CD4-positive, CD25-positive, alpha-beta regulatory T cell (primary cell): ENCODE measurements around the gene IGFL3. TPM values are rescaled to one million over a fixed set of nuclear protein-coding genes. Genes with fewer than 3 reads are reported as not detected.
A peak's percentile ranks its signal among the peaks of the same experiment; 100 is the strongest.
"Not testable (repeated sequence)": the region's sequence is repeated elsewhere in the genome, so short reads cannot be mapped to it uniquely, and the experiment has no call there.

Experiments
- ATAC-seq, 2 donors: fragments of 150-1000 bp; cut with Tn5 transposase; one replicate each; pipeline ENCODE4 v1.10.0; 2021; ENCODE audit warnings: low read depth in 2 of 2, moderate number of reproducible peaks in 2 of 2, moderate library complexity in 1 of 2
- DNase-seq, 3 donors: peaks; one replicate each; pipeline versions ENCODE4 v3.0.0 to v3.0.0-alpha.2; 2012 to 2022; ENCODE audit warnings: mixed read lengths in 1 of 3
- H3K27ac ChIP-seq: one replicate; pipeline ENCODE4 v1.7.0; 2013; ENCODE audit warnings: mild to moderate bottlenecking, low read length; ENCODE audit not compliant: insufficient read depth, poor library complexity, severe bottlenecking
- H3K27me3 ChIP-seq: one replicate; pipeline ENCODE4 v1.7.0; 2013; ENCODE audit warnings: low read length; ENCODE audit not compliant: control insufficient read depth, insufficient read depth
- H3K36me3 ChIP-seq: one replicate; pipeline ENCODE4 v1.7.0; 2013; ENCODE audit warnings: mild to moderate bottlenecking, low read length, moderate library complexity; ENCODE audit not compliant: control insufficient read depth, insufficient read depth
- H3K4me1 ChIP-seq: 2 replicates; pipeline ENCODE4 v1.7.0; 2013; ENCODE audit warnings: mild to moderate bottlenecking, low read length; ENCODE audit not compliant: insufficient read depth, control insufficient read depth, poor library complexity, severe bottlenecking
- H3K4me3 ChIP-seq: one replicate; pipeline ENCODE4 v1.7.0; 2013; ENCODE audit warnings: low read depth, mild to moderate bottlenecking, low read length, moderate library complexity
- H3K9me3 ChIP-seq, 2 experiments: 1 replicate in 1 of 2; 2 replicates in 1 of 2; pipeline ENCODE4 v1.7.0; 2013; ENCODE audit warnings: low read length in 2 of 2, mild to moderate bottlenecking in 1 of 2, moderate library complexity in 1 of 2; ENCODE audit not compliant: control insufficient read depth in 2 of 2
- H3K27ac Mint-ChIP-seq, 3 donors: one replicate each; pipeline ENCODE4 v1.8.0; 2020 to 2022; ENCODE audit warnings: mild to moderate bottlenecking in 3 of 3, mixed read lengths in 3 of 3, moderate library complexity in 2 of 3
- H3K27me3 Mint-ChIP-seq: one replicate; pipeline ENCODE4 v1.8.0; 2022; ENCODE audit warnings: mild to moderate bottlenecking, mixed read lengths
- H3K36me3 Mint-ChIP-seq: one replicate; pipeline ENCODE4 v1.8.0; 2020; ENCODE audit warnings: mixed read lengths
- H3K4me1 Mint-ChIP-seq, 4 donors: one replicate each; pipeline ENCODE4 v1.8.0; 2020 to 2022; ENCODE audit warnings: mixed read lengths in 4 of 4, mild to moderate bottlenecking in 1 of 4
- H3K4me3 Mint-ChIP-seq, 4 donors: one replicate each; pipeline ENCODE4 v1.8.0; 2020 to 2022; ENCODE audit warnings: mild to moderate bottlenecking in 4 of 4, mixed read lengths in 4 of 4, moderate library complexity in 3 of 4
- H3K9me3 Mint-ChIP-seq, 7 donors: one replicate each; pipeline ENCODE4 v1.8.0; 2020 to 2022; ENCODE audit warnings: mixed read lengths in 7 of 7, mild to moderate bottlenecking in 3 of 7, moderate library complexity in 2 of 7
- polyA plus RNA-seq, 4 donors: library from polyadenylated mRNA; unstranded; fragments of 300-500 nt; fragmentation: Illumina TruSeq; gene quantifications; one replicate each; pipeline ENCODE4 v1.2.3, GENCODE V29; 2021
- total RNA-seq: library from RNA; stranded (reverse); gene quantifications from one replicate; pipeline ENCODE4 v1.2.3, GENCODE V29; 2022

The IGFL3 gene
- total and polyA plus RNA-seq, 5 donors from 2014 or later = not detected

DNA sequence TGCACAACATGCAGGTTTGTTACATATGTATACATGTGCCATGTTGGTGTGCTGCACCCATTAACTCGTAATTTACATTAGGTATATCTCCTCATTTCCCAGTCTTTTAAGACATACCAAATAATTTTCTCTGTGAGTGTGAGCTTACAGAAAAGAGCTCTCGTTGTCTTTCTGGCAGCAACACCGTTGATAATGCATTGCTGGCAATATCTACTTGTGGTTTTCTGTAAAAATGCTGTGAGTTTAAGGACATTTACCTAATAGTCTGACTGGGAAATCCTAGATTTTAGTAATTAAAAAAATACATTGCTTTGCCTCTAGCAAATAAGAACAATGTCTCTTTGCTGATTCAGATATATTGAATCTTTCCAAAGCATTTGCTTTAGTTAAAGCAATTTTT lies 8.4 kb downstream of the IGFL3 start:
- Histone ChIP-seq H3K9me3 (no peaks in the 10 kb centered on the region), H3K4me1 (no peaks in the 10 kb centered on the region), H3K27me3 (peaks cover 13% of the 10 kb centered on the region), H3K27ac (no peak overlapping the region), H3K36me3 (no peaks in the 10 kb centered on the region), H3K4me3 (no peak overlapping the region)
- H3K27me3 Mint-ChIP-seq = peaks cover 19% of the 10 kb centered on the region
- H3K4me1 Mint-ChIP-seq = no peaks in the 10 kb centered on the region
- ATAC-seq (no peak), DNase-seq (no peak)
- H3K27ac Mint-ChIP-seq = no peak overlapping the region
- no peak overlapping the region for H3K4me3 Mint-ChIP-seq
- H3K9me3 Mint-ChIP-seq = no peaks in the 10 kb centered on the region
- H3K36me3 Mint-ChIP-seq = no peaks in the 10 kb centered on the region

DNA sequence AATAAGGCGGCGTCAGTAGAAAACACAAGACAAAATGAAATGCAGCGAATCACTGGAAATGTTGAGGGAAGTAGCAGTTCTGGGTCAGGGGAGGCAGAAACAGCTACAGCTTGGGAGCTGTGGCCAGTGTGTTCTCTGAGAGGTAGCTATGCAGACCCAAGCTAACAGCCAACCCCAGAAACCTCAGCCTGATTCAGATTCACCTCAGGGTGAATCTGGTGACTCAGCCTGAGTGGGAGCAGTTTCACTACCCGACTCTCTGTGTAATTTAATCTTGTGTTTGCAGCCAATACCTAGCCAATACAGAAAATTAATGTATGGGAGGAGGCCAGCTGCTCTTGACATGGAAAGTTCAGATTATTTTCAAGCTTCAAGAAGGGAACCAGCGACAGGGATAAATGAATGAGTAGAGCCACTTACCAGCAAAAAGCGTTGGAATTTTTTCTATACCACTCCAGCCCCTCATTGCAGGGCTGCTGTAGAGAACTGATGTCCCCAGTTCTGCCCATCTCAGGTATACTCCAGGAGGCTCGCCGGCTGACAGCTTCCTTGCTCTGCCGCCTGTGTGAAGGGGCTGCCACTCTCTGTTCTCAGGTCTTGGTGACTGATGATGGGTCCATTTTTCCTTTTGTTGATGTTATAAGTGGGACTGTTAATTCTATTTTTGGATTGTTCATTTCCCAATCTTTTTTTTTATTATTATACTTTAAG lies 8.9 kb downstream of the IGFL3 start:
- Mint-ChIP-seq H3K4me1 (no peaks in the 10 kb centered on the region), H3K27me3 (peaks cover 21% of the 10 kb centered on the region), H3K9me3 (no peaks in the 10 kb centered on the region), H3K4me3 (no peak overlapping the region), H3K27ac (no peak overlapping the region), H3K36me3 (no peaks in the 10 kb centered on the region)
- no peak overlapping the region for H3K27ac ChIP-seq
- peaks cover 13% of the 10 kb centered on the region for H3K27me3 ChIP-seq
- ATAC-seq = no peak
- no peak overlapping the region for H3K4me3 ChIP-seq
- no peaks in the 10 kb centered on the region for H3K36me3 ChIP-seq
- peak in 1 of 3 donors; percentile 9 for DNase-seq
- H3K4me1 ChIP-seq = no peaks in the 10 kb centered on the region
- H3K9me3 ChIP-seq = no peaks in the 10 kb centered on the region

DNA sequence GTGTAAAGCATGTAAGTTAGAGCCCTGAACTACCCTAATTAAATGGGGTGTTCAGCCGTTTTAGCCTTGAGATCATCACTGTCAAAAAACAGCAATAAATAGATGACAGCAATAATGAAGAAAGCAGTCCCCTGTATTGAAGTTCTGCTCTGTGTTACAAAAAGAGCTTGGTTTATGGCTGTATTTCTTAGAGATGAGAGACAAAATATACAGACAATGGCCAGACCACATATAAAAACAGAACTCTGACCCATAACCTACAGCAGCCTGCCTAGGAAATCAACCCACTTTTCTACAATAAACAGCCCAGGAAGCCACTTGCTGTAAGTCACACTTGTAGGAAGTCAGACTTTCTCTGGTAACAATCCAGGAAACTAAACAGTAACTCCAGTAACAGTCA lies 10.8 kb downstream of the IGFL3 start:
- H3K27me3 Mint-ChIP-seq = peaks cover 15% of the 10 kb centered on the region

DNA sequence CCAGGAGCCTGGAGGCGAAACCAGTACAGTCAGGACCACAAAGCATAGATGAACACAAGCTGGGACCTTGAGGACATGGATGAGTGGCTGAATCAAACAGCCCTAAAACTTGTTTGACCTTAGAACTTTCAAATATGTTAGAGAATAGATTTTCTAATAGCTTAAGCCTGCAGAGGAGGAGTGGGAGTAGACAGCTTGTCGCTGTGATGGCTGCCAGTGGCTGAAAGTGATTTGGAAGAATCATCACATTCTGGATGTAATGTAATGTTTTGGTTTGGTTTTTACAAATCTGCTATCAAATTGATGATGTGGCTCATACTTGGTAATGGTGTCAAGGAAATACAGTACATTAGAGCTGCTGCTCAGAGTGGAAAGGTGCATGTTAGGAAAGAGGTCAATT lies 12.0 kb downstream of the IGFL3 start:
- H3K27me3 Mint-ChIP-seq = peaks cover 17% of the 10 kb centered on the region
- no peaks in the 10 kb centered on the region for H3K4me1 ChIP-seq
- no peak overlapping the region for H3K4me3 ChIP-seq
- no peaks in the 10 kb centered on the region for H3K36me3 ChIP-seq
- no peak overlapping the region for H3K4me3 Mint-ChIP-seq
- H3K27ac Mint-ChIP-seq = no peak overlapping the region
- no peak overlapping the region for H3K27ac ChIP-seq
- peaks cover 0 to 2% (median 0%) of the 10 kb centered on the region in 7 donors for H3K9me3 Mint-ChIP-seq
- no peaks in the 10 kb centered on the region for H3K9me3 ChIP-seq
- no peaks in the 10 kb centered on the region for H3K4me1 Mint-ChIP-seq
- H3K27me3 ChIP-seq = peaks cover 15% of the 10 kb centered on the region
- no peaks in the 10 kb centered on the region for H3K36me3 Mint-ChIP-seq
- DNase-seq (no peak), ATAC-seq (no peak)

More for the DNA sequence above, 10.8 kb downstream of the IGFL3 start:
- no peaks in the 10 kb centered on the region for H3K36me3 Mint-ChIP-seq
- H3K4me3 ChIP-seq = no peak overlapping the region
- no peak overlapping the region for H3K27ac Mint-ChIP-seq
- no peaks in the 10 kb centered on the region for H3K36me3 ChIP-seq
- no peaks in the 10 kb centered on the region for H3K4me1 ChIP-seq
- H3K27ac ChIP-seq = no peak overlapping the region
- no peak for ATAC-seq
- no peaks in the 10 kb centered on the region for H3K9me3 ChIP-seq
- H3K9me3 Mint-ChIP-seq = peaks cover 0 to 2% (median 0%) of the 10 kb centered on the region in 7 donors
- H3K4me1 Mint-ChIP-seq = no peaks in the 10 kb centered on the region
- H3K4me3 Mint-ChIP-seq = no peak overlapping the region
- H3K27me3 ChIP-seq = peaks cover 15% of the 10 kb centered on the region
- DNase-seq = no peak

DNA sequence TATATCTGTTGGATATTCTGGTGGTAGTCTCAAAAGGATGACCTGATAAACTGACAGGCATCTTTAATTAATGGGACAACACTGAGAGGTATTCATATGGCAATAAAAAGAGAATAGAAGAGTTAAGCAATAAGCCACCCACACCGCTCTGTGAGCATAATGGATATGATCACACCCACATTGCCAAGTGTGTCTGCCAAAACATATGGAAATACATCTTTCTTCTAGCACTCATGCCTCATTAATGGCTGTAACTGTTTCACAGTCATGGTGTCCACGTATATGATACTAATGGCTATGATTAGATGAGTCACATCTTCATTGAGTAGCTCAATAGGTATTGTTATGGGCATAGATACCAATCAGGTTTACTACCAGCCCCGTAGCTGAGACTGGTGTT lies 13.1 kb downstream of the IGFL3 start:
- Mint-ChIP-seq H3K27ac (no peak overlapping the region), H3K27me3 (peaks cover 17% of the 10 kb centered on the region)

DNA sequence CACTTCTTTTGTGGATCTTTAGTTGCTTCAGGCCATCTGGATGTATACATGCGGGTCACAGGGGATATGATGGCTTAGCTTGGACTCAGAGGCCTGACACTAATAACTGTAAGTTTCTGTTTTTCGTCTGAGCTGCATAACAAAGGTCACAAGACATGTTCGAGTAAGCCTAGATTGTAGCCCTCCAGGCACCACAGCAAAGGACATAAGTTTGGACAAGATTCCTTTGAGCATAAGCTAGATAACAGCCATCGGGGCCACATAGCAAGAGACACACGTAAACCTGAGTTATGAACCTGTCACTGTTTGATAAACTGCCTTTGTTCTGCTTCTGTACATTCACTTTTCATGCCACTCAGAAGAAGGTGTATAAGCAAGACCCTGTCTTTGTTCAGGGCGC lies 14.6 kb downstream of the IGFL3 start:
- H3K27ac Mint-ChIP-seq = no peak overlapping the region
- no peak overlapping the region for H3K27ac ChIP-seq
- H3K36me3 ChIP-seq = no peaks in the 10 kb centered on the region
- no peaks in the 10 kb centered on the region for H3K9me3 ChIP-seq
- no peaks in the 10 kb centered on the region for H3K36me3 Mint-ChIP-seq
- ATAC-seq = no peak
- no peaks in the 10 kb centered on the region for H3K4me1 ChIP-seq
- peaks cover 10% of the 10 kb centered on the region for H3K27me3 ChIP-seq
- no peak for DNase-seq
- H3K4me1 Mint-ChIP-seq = no peaks in the 10 kb centered on the region
- no peak overlapping the region for H3K4me3 ChIP-seq
- peaks cover 0 to 2% (median 0%) of the 10 kb centered on the region in 7 donors for H3K9me3 Mint-ChIP-seq
- H3K27me3 Mint-ChIP-seq = peaks cover 13% of the 10 kb centered on the region
- no peak overlapping the region for H3K4me3 Mint-ChIP-seq

More for the DNA sequence above, 13.1 kb downstream of the IGFL3 start:
- H3K4me1 ChIP-seq = no peaks in the 10 kb centered on the region
- ATAC-seq (no peak), DNase-seq (no peak)
- Mint-ChIP-seq H3K9me3 (peaks cover 0 to 2% (median 0%) of the 10 kb centered on the region in 7 donors), H3K4me3 (no peak overlapping the region), H3K4me1 (no peaks in the 10 kb centered on the region), H3K36me3 (no peaks in the 10 kb centered on the region)
- no peaks in the 10 kb centered on the region for H3K9me3 ChIP-seq
- no peak overlapping the region for H3K27ac ChIP-seq
- peaks cover 15% of the 10 kb centered on the region for H3K27me3 ChIP-seq
- no peaks in the 10 kb centered on the region for H3K36me3 ChIP-seq
- H3K4me3 ChIP-seq = no peak overlapping the region

DNA sequence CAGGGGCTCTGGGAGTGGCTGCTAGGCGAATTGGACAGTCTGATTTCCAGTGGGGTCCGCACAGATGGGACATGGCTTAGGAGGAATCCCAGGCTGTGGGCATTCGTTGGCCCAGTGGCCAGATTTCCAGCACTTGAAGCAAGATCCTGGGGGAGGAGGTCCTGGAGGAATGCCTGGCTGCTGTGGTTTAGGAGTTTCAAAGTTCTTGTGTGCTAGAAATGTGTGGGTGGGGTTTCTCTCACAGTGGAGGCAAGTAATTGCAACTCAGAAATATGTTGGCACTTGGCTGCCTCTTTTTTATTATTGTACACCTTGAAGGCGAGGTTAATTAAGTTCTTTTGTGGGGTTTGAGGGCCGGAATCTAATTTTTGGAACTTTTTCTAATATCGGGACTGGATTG lies 17.1 kb downstream of the IGFL3 start:
- no peaks in the 10 kb centered on the region for H3K36me3 ChIP-seq
- no peak overlapping the region for H3K27ac Mint-ChIP-seq
- ATAC-seq (no peak), DNase-seq (no peak)
- H3K4me3 ChIP-seq = no peak overlapping the region
- no peaks in the 10 kb centered on the region for H3K9me3 ChIP-seq
- H3K27ac ChIP-seq = no peak overlapping the region
- peaks cover 0 to 2% (median 0%) of the 10 kb centered on the region in 7 donors for H3K9me3 Mint-ChIP-seq
- peaks cover 9% of the 10 kb centered on the region for H3K27me3 Mint-ChIP-seq
- H3K27me3 ChIP-seq = peaks cover 5% of the 10 kb centered on the region
- H3K4me3 Mint-ChIP-seq = no peak overlapping the region
- no peaks in the 10 kb centered on the region for H3K4me1 ChIP-seq
- H3K4me1 Mint-ChIP-seq = no peaks in the 10 kb centered on the region
- no peaks in the 10 kb centered on the region for H3K36me3 Mint-ChIP-seq

DNA sequence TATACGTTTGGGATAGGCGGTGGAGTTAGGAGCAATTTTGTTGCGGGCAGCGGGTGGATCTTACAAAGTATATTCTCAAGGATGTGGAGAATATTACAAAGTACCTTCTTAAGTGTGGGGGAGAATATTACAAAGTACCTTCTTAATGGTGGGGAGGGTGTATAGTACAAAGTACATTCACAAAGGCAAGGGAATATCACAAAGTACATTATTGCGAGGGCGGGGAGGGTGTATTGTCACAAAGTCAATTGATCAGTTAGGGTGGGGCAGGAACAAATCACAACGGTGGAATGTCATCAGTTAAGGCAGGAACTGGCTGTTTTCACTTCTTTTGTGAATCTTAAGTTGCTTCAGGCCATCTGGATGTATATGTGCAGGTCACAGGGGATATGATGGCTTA lies 22.2 kb downstream of the IGFL3 start:
- not testable (repeated sequence) for H3K27me3 ChIP-seq, H3K4me3 Mint-ChIP-seq, H3K9me3 ChIP-seq, H3K4me3 ChIP-seq, DNase-seq, H3K36me3 Mint-ChIP-seq, H3K36me3 ChIP-seq, H3K4me1 ChIP-seq, H3K27ac ChIP-seq, ATAC-seq, H3K4me1 Mint-ChIP-seq, H3K27ac Mint-ChIP-seq
- peaks cover 0 to 12% (median 3%) of the 10 kb centered on the region in 7 donors for H3K9me3 Mint-ChIP-seq
- H3K27me3 Mint-ChIP-seq = peaks cover 13% of the 10 kb centered on the region
